ENCODE measurements around the gene PPP1R26. TPM values are rescaled to one million over a fixed set of nuclear protein-coding genes. Genes with fewer than 3 reads are reported as not detected.
"Not testable (repeated sequence)": the region's sequence is repeated elsewhere in the genome, so short reads cannot be mapped to it uniquely, and the experiment has no call there.

PPP1R26 gene
- total RNA-seq, 1 donor from 2014 or later: 7.9 TPM

- no peak overlapping the region for H3K27ac ChIP-seq
- no peak overlapping the region for H3K4me3 ChIP-seq
- H3K4me1 ChIP-seq: no peaks in the 10 kb centered on the region
- H3K36me3 ChIP-seq: no peaks in the 10 kb centered on the region
- no peak for DNase-seq (ENCODE audit: extremely low spot score in 2 of 2)
- intact Hi-C loops (cut with DNase I): no loop called here
- H3K27me3 ChIP-seq: no peaks in the 10 kb centered on the region
- TF ChIP-seq POLR2A (IDR thresholded peaks at IDR 0.05): no peak
- TF ChIP-seq POLR2AphosphoS5 (IDR thresholded peaks at IDR 0.05; ENCODE audit: insufficient read depth in 1 of 2, low read depth in 1 of 2): no peak
- TF ChIP-seq CTCF (IDR thresholded peaks at IDR 0.05): no peak
- no peaks in the 10 kb centered on the region for H3K9me3 ChIP-seq
These were observed 30.9 kb upstream of the PPP1R26 start for GRCh38 chr9:135448663-135449100.

- intact Hi-C loops (cut with DNase I); H3K27me3 ChIP-seq; H3K27ac ChIP-seq; H3K36me3 ChIP-seq; DNase-seq (ENCODE audit: extremely low spot score in 2 of 2); H3K4me3 ChIP-seq; H3K4me1 ChIP-seq; H3K9me3 ChIP-seq: not testable (repeated sequence)
These were observed 30.1 kb upstream of the PPP1R26 start for GRCh38 chr9:135449532-135449931.

- no peaks in the 10 kb centered on the region for H3K27me3 ChIP-seq
- H3K4me3 ChIP-seq: no peak overlapping the region
- no peaks in the 10 kb centered on the region for H3K4me1 ChIP-seq
- no peak for TF ChIP-seq POLR2AphosphoS5 (IDR thresholded peaks at IDR 0.05; ENCODE audit: insufficient read depth in 1 of 2, low read depth in 1 of 2)
- no peak for TF ChIP-seq CTCF (IDR thresholded peaks at IDR 0.05)
- TF ChIP-seq POLR2A (IDR thresholded peaks at IDR 0.05): no peak
- intact Hi-C loops (cut with DNase I): no loop called here
- no peaks in the 10 kb centered on the region for H3K9me3 ChIP-seq
- H3K27ac ChIP-seq: no peak overlapping the region
- no peaks in the 10 kb centered on the region for H3K36me3 ChIP-seq
- DNase-seq (ENCODE audit: extremely low spot score in 2 of 2): no peak
These were observed 28.6 kb upstream of the PPP1R26 start for GRCh38 chr9:135450956-135451355.

GRCh38 chr9:135451909-135452308, 27.7 kb upstream of the PPP1R26 start:
- H3K36me3 ChIP-seq; H3K27me3 ChIP-seq; intact Hi-C loops (cut with DNase I); H3K4me3 ChIP-seq; H3K27ac ChIP-seq; DNase-seq (ENCODE audit: extremely low spot score in 2 of 2); H3K4me1 ChIP-seq; H3K9me3 ChIP-seq: not testable (repeated sequence)

GRCh38 chr9:135454737-135455136, 24.8 kb upstream of the PPP1R26 start:
- TF ChIP-seq POLR2A (IDR thresholded peaks at IDR 0.05) (no peak), POLR2AphosphoS5 (IDR thresholded peaks at IDR 0.05; ENCODE audit: insufficient read depth in 1 of 2, low read depth in 1 of 2) (no peak), CTCF (IDR thresholded peaks at IDR 0.05) (no peak)
- no peaks in the 10 kb centered on the region for H3K4me1 ChIP-seq
- H3K9me3 ChIP-seq: no peaks in the 10 kb centered on the region
- no peak overlapping the region for H3K4me3 ChIP-seq
- H3K27ac ChIP-seq: no peak overlapping the region
- H3K27me3 ChIP-seq: no peaks in the 10 kb centered on the region
- DNase-seq (ENCODE audit: extremely low spot score in 2 of 2): no peak
- no peaks in the 10 kb centered on the region for H3K36me3 ChIP-seq
- intact Hi-C loops (cut with DNase I): no loop called here

GRCh38 chr9:135455401-135456030, 24.1 kb upstream of the PPP1R26 start:
- TF ChIP-seq POLR2A (IDR thresholded peaks at IDR 0.05) (no peak), CTCF (IDR thresholded peaks at IDR 0.05) (no peak), POLR2AphosphoS5 (IDR thresholded peaks at IDR 0.05; ENCODE audit: insufficient read depth in 1 of 2, low read depth in 1 of 2) (no peak)
- Histone ChIP-seq H3K36me3 (no peaks in the 10 kb centered on the region), H3K27ac (no peak overlapping the region), H3K27me3 (no peaks in the 10 kb centered on the region), H3K4me3 (no peak overlapping the region), H3K4me1 (no peaks in the 10 kb centered on the region), H3K9me3 (no peaks in the 10 kb centered on the region)
- no peak for DNase-seq (ENCODE audit: extremely low spot score in 2 of 2)
- intact Hi-C loops (cut with DNase I): no loop called here
